NCI-H748 (cell line): ENCODE measurements around the gene GRIK4.
A peak's percentile ranks its signal among the peaks of the same experiment; 100 is the strongest.

Experiments used
- DNase-seq: peaks from one replicate; lab custom pipeline; 2025; ENCODE audit not compliant: unreplicated experiment; lab: John Stamatoyannopoulos, UW

The GRIK4 gene

DNA sequence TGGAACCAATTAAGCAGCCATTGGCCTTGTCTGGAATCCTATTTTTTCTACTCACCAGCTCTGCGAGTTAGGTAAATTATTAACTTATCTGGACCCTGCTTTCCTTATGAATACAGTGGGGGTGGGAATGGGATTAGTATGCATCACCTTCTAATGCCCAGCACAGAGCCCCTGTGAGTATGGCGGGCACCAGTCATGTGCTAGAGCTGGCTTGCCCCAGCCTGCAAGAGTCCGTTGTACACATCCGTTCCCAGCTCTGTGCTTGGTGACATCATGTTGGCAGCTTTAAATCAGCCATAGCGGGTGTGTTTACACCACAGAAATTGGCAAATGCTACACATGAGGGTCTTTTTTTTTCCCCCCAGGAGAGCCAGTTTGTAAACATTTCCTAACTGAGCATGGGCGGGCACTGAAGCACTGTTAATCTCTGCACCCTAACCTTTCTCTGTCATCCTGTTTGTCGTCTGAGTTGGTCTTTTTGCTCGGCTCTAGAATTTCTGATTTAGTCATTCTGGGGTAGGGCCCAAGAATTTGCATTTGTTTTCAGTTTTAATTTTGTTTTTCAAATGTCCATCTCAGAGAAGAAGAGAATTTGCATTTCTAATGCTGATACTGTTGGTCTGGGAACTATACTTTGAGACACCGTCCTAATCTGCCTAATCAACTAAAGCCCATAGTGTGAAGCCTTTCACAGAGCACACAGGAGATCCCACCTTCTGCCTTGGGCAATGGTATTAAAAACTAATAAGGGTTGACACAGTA is 382.1 kb downstream of the GRIK4 start:
- no peak for DNase-seq

DNA sequence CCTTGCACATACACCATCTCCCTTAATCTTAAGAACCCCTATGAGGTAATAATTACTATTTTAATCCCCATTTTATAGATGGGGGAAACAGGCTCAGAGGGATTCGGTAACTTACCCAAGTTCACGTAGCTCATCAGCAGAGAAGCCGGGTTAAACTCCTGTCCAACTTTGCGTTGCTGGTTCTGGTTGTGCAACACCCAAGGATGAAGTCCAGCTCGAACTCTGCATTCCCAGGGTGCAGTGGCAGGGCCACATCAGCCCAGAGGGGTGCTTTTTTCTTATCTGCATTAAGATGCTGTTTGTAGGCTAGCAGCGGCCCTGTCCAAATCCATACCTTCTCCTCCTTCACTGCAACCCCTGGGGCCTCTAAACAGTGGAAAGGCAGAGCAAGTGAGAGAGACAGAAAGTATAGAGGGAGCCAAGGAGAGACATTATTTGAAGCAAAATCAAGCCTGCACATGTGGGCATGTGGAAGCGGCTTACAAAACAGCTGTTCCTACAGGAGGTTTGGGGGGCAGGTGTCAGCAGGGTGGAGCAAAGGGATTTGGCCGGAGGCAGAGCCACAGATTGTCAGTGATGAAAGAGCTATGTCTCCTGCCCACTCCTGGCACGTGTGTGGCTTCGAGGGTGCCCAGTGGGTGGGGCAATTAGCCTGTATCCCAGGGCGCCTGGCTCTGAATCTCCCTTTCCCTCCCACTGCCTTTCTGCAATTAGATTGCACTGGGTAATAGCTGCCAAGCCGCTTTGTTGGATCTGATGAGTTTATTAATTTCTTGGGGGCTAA is 382.8 kb downstream of the GRIK4 start:
- peak; percentile 6 for DNase-seq

DNA sequence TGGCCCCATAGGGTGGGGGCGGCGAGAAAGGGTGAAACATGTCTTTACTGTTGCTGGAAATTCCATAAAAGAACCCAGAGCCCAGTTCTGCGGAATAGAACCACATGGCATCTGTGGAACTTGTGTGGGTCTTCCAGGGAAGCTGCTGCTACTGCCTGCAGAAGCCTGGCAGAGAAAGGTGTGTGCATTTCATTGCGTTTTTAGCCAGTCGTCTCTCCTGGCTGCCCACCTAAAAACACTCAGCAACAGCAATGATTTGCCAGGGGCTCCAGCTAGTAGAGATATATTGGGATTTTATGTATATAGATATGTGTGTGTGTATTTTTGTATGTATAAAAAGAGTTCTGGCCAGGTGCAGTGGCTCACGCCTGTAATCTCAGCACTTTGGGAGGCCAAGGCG is 385.1 kb downstream of the GRIK4 start:
- DNase-seq: no peak

DNA sequence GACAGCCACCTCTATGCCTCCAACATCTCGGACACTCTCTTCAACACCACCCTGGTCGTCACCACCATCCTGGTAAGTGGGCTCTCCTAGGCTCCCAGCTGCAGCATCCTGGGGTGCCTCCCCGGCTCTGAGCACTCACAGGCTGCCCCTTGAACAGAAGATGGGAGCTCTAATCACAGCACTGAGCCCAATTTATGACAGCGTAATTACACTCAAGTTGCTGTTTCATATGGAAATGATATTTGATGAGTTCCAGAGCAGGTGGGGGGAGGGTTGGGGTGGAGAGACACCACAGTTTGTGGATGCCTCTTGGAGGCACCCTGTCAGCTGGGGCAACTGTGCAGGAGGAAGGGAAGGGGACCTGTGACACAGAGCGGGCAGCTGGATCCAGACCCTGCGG is 387.0 kb downstream of the GRIK4 start:
- DNase-seq: peak; percentile 8

DNA sequence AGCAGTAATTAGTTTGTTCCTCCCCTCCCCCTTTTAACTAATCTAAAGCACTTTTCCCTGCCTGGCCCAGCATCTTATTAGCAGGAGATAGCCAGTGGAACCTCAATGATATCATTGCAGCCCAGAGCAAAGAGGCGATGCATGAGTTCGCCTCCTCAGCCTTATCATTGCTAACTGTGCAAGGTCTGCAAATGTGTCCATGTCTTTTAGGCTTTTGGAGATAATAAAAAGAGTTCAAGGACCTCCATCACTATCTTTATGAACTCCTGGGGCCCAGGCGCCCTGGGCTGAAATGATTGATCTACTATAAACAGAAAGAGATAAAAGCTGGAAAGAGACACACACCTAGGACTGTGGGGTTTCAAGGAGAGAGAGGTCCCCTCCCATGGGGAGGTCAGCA is 388.2 kb downstream of the GRIK4 start:
- DNase-seq: no peak

DNA sequence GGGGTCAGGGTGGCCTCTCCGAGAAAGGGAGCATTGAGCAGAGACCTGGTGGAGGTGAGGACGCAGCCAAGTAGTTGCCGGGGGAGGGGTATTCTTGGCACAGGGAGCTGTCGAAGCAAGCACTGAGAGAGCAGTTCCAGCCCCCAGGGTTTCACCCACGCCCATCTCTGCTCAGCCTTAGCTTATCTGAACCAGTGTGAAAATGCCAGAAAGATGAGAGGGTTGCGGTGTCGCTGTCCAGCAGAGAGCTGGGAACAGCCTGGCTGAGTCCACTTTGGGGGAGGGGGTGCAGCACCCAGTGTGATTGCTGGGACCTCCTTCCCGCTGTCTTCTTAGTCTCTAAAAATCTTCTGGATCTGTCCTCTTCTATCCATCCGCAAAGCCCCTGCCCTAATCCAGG is 389.1 kb downstream of the GRIK4 start:
- DNase-seq: no peak

DNA sequence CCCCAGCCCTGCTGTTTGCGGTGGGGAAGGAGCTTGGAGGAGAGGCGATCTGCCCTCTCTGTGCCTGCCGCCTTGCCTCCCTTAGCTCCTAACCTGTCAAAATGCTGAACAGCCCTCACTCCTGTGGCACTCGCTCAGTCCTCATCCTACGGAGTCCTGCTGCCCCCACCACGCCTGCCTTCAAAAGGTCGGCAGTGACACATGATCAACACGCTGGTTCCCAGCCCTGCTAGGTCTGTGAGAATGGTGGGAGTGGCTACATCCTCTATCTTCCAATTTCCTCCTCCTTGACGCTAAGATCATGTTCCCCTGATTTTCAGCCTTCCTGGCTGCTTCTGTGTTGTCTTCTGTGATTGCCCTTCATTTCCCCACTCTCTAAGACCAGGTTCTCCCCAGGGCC is 392.1 kb downstream of the GRIK4 start:
- DNase-seq: peak; percentile 2

DNA sequence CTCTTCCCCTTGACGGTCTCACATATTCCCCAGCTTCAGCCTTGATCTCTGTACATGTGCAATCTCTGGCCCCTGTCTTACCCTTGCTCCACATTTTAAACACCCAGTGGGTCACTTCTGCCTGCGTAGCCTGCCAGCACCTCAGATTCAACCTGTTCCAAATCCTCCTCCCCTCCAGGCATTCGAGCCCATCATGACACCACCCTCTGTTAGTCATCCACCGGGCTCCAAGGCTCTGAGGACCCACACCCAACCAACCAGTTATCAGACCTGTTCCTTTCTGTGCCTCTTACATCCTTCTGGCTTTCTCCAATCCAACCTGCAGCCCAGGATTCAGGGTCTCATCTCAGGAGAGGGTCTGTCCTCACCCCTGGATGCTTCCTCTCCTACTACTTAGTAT is 392.6 kb downstream of the GRIK4 start:
- no peak for DNase-seq

DNA sequence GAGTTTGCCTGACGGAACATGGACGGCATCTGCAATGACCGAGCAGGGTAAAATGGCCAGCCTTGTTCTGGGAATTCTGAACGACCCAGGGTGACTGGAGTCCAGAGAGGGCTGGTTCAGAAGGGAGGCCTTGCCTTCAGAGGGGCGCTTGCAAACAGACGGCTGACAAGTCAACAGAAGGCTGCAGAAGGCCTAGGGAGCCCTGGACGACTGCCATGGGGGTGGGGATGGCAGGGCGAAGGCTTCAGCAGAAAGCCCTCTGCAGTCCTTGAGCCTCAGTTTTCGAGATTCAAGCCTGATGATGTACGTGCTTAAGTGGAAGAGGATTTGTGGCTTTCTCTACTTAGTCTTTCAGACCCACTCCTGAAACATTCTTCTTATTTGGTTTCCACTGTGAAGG is 395.2 kb downstream of the GRIK4 start:
- no peak for DNase-seq

DNA sequence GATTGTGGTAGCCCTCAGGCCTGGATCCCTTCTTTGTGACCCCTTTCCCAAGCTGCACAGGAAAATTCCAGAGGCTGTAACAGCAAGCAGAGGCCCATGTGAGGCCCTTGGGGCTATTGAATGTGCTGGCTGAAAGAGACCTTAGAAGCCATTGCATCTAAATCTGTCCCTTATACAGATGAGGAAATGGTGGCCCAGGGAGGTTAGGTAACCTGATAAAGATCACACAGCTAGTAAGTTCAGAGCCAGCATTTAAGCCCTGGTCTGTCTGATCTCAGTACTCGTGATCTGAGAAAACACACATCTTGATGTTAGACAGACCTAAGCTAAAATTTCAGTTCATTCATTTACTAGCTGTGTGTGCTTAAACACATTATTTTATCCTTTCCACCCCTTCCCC is 396.4 kb downstream of the GRIK4 start:
- no peak for DNase-seq

DNA sequence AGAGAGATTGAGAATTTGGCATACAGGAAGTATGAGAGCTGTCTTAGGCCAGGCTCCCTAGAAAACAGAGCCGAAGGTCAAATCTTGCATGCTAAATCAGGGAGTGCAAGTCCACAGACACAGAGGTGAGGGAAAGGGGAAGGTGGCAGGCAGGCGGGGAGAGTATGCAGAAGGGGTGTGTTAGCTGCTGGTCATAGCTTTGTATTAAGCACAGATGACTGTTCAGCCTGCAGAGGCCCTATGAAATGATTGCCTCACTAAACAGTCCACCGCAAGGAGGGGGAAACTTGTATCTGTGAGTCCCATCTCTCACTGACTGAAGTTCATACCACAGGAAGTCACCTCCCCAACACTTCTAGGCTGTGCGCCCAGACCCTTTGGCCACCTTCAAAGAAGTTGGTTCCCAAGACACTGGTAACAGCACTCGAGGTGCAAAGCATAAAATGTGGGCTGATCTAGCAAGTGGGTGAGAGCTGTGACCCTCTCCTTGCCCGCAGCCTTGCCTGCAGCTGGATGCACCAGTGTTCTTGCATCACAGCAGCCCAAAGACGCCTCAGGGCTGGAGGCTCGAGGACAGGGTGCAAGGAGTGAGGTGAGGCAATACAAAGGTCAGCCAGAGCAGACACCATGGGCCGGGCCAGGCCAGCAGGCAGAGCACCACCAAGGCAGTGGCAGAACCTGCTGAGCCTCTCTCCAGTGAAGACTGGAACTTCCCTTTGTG is 397.1 kb downstream of the GRIK4 start:
- DNase-seq: no peak

DNA sequence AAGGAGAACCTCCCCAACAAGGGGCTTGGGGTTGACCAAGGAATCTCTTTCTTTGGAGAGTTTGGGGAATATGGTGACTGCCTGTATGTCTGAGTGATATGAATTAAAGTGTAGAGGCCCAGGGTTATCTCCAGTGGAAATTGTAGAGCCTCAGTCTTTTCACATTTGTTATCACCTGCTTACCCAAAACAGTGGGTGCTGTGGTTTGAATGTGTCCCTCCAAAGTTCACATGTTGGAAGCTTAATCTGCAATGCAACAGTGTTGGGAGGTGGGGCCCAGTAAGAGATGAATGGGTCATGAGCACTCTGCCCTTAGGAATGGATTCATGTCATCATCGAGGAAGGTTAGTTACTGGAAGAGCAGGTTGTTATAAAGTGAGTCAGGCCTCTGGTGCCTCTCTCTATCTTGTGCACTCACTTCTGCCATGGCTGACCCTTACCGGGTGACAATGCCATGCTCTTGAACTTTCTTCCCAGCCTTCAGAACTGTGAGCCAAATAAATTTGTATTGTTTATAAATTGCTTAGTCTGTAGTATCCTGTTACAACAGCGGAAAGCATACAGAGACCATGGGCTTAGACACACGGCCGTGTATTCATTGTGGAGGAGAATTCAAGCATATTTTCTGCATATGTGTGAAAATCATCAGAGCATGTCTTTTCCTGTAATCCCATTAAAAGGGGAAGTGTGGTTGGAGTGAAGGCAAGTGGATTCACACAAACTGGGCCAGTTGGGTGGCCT is 398.3 kb downstream of the GRIK4 start:
- DNase-seq: no peak

DNA sequence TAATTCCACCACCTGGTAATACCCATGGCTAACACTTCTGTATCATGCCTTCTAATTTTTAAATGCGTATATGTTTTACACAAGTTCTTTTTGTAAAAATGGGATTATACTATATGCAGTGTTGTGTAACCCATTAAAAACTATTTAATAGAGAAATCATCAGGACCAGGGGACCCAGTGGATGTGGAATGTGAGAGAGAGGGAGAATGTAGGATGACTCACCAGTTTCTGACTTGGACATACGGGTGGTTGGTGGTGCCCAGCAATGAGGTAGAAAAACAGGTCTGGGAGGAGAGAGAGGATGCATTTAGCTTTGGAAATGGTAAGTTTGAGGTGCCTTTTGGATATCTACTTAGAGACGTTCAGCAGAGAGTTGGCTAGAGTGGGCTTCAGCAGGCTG is 400.4 kb downstream of the GRIK4 start:
- DNase-seq: no peak

DNA sequence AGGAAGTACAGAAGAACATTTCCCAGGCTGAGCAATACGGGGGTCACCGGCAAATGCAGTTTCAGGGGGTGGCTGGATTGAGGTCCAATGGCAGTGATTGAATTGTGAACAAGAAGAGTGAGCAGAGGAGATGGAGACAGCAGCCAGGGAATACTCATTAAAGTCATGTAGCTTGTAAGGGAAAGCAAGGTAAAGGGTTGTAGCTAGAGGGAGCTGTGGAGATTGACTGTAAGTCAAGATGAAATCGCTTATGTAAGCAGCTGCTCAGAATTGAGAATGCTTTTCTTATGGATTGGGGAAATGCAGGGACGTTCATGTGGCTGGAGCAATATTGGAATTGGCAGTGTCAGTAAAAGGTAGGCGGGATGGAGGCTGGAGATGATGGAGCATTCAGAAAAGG is 401.0 kb downstream of the GRIK4 start:
- peak; percentile 46 for DNase-seq

DNA sequence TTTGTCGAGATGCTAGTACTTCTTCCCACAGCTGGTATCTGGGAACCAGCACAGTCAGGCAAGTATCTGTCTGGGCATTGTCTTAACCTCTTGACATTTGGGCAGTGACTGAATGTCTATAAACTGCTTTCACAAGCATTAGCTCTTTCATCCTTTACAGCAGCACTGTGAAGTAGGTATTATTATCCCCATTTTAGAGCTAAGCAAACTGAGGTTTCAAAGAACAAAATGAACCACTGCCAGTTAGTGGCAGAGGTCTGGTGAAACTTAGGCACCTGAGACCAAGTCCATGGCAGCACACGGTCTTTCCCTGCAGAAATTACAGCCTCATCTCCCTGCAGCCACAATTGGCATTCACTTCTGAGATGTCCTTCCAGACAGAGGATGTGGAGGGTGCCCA is 401.4 kb downstream of the GRIK4 start:
- DNase-seq: no peak

DNA sequence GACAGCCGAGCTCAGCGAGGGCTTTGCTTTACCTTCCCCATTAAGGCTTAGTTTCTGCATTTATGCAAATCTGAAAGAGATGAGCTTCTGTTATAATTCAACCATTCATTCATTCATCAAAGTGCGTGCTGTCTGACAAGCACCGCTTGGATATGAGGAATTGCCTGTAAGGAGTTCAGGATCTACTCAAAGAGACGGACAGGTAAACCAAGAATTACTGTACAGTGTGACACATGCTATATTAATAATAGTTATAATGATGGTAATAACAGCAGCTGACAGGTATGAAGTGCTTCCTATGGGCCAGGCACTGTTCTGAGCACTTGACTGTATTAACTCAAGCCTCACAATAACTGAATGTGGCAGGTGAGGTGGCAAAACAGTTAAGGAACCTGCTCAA is 402.5 kb downstream of the GRIK4 start:
- no peak for DNase-seq

DNA sequence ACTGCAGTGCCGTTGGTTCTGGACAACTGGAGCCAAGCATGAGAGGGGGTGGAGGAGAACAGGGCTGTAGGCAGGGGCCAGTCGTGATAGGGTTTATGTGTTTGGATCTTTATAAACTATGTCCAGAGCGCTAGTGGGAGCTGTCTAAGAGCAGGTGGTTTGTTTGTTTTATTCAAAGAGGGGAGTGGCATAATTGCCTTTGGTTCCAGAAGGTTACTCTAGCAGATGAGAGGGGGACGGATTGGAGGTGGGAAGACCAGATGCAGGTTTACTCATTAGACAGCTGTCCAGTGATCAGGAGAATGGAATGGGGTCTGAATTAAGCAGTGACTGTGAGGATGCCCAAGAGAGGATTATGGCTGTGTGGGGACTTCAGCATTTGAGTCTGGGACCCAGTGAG is 403.1 kb downstream of the GRIK4 start:
- DNase-seq: peak; percentile 72

DNA sequence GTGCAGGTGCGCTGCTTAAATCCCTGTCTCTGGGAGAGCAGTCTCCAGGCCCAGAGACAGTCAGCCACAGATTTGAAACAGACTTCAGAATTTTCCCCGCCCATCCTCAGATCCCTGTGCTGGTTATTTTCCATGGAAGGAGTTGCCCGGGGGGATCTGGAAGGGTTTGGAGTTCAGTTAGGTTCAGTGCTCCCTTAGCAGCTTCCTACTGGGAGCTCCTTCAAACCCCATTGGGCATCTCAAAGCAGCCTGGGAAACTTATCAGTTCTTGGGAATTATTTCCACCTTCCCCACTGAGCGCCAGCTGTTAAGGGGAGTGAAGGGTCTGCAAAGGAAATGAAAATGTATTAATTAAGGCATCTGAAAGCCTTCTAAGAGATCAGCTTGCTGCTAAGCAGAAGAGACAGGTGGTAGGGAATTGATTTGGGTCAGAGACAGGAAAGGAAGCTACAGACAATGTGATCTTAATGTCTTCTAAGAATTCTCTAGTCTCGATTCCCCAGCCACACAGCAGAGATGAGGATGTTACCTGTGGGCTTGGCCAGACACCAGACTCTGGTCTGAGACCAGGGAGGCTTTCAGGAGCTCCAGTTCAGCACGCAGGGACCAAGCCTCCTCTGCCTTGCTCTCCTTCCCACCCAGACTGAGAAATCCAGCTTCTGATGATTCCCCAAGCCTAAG is 406.2 kb downstream of the GRIK4 start:
- DNase-seq: no peak

DNA sequence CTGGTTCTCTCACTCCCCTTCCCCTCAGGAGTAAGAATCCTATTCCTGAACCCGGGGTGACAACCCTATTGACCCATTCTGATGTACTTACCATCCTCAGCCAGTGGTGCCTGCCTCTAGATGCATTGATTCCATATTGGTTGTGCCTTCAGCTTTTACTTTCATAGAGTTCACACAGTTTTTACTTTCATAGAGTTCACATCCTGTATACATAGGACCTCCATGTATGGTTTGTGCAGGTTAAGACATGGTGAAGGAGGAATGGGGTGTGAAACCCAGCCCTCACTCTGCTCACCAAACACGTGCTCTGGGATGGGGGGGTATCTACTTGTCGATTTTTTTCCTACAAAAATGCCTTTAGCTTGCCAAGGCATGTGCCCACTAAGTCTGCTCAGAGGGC is 406.7 kb downstream of the GRIK4 start:
- DNase-seq: no peak

DNA sequence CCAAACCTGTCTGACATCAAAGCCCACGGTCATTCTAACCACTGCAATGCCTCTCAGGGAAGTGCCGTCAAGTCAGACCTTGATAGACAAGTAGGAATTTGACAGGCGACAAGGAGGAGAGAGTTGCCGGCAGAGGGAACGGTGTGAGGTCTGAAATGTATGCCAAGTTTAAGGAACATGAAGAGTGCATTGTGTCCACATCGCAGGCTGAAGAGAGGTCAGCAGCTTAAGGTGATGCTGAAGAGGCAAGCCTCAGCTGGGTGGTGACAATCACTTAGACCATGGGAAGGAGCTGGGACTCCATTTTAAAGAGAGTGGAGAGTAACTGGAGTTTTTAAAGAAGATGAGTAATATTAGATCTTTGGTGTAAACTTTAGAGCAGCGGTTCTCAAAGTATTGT is 407.5 kb downstream of the GRIK4 start:
- DNase-seq: no peak

DNA sequence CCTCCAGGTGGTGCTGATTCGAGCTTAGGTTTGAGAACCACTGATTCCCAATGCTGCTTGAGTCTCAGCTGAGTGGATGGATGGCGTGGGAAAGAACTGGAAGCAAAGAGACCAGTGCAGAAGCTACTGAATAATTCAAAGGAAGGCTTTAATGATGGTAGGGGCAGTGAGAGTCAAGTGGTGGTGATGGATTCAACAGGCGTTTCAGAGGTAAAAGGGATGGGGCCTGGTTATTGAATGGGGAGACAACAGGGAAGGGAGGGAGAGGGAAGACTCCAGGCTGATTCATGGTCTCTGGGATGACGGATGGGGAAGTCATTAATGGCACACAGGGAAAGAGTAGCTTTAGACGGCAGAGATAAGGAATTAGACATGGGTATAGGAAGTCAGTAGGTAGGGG is 408.0 kb downstream of the GRIK4 start:
- DNase-seq: no peak
